Neural crest cell (in vitro differentiated cells): ENCODE results near the gene BYSL. TPM values are rescaled to one million over a fixed set of nuclear protein-coding genes. Genes with fewer than 3 reads are reported as not detected.
A peak's percentile ranks its signal among the peaks of the same experiment; 100 is the strongest.

ENCODE experiments used
- DNase-seq: peaks from one replicate; pipeline ENCODE4 v3.0.0; 2021; ENCODE audit warnings: low read depth, mixed read lengths, low spot score
- H3K27ac Mint-ChIP-seq: one replicate; pipeline ENCODE4 v1.8.0; 2021; ENCODE audit warnings: mild to moderate bottlenecking, mixed read lengths; ENCODE audit not compliant: unreplicated experiment
- H3K27me3 Mint-ChIP-seq: 2 replicates; pipeline ENCODE4 v1.8.0; 2021; ENCODE audit warnings: low read depth, mild to moderate bottlenecking, mixed read lengths
- H3K36me3 Mint-ChIP-seq: 2 replicates; pipeline ENCODE4 v1.8.0; 2021; ENCODE audit warnings: low read depth, mild to moderate bottlenecking, mixed read lengths
- H3K4me1 Mint-ChIP-seq: 2 replicates; pipeline ENCODE4 v1.8.0; 2021; ENCODE audit warnings: mixed read lengths
- H3K4me3 Mint-ChIP-seq: one replicate; pipeline ENCODE4 v1.8.0; 2021; ENCODE audit warnings: mild to moderate bottlenecking, mixed read lengths
- H3K9me3 Mint-ChIP-seq: 2 replicates; pipeline ENCODE4 v1.8.0; 2021; ENCODE audit warnings: mixed read lengths
- total RNA-seq: library from RNA; stranded (reverse); gene quantifications from 2 replicates; pipeline ENCODE4 v1.2.1, GENCODE V29; 2021
- TF ChIP-seq, protein P1 (sequence below): fragments of 200-600 bp; sonication (generic); conservative IDR thresholded peaks from 2 replicates; pipeline ENCODE4 v1.5.0; 2021; ENCODE audit warnings: antibody characterized with exemption, mild to moderate bottlenecking

The BYSL gene
- total RNA-seq, 1 donor from 2014 or later: 50.8 TPM

DNA sequence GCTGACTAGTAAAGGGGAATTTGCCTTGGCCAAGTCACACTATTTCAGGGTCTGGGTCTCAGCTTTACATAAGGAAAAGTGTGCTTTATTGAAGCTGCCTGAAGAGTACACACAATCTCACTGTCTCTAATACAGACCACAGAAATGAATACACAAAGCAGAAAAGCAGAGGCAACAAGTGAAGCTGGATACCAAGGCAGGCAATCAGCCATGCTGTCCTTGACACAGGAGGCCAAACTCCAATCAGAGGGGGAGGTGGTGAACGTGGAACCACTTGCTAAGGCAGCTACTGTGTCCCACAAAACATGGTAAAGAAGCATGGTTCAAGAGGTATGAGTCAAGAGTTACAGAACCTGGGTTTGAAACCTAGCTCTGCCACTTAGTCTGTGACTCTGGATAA is 42.1 kb downstream of the BYSL start:
- Mint-ChIP-seq H3K27me3 (no peaks in the 10 kb centered on the region), H3K27ac (no peak overlapping the region), H3K9me3 (no peaks in the 10 kb centered on the region), H3K4me3 (no peak overlapping the region), H3K4me1 (peaks cover 34% of the 10 kb centered on the region), H3K36me3 (no peaks in the 10 kb centered on the region)
- TF ChIP-seq, protein P1, sequence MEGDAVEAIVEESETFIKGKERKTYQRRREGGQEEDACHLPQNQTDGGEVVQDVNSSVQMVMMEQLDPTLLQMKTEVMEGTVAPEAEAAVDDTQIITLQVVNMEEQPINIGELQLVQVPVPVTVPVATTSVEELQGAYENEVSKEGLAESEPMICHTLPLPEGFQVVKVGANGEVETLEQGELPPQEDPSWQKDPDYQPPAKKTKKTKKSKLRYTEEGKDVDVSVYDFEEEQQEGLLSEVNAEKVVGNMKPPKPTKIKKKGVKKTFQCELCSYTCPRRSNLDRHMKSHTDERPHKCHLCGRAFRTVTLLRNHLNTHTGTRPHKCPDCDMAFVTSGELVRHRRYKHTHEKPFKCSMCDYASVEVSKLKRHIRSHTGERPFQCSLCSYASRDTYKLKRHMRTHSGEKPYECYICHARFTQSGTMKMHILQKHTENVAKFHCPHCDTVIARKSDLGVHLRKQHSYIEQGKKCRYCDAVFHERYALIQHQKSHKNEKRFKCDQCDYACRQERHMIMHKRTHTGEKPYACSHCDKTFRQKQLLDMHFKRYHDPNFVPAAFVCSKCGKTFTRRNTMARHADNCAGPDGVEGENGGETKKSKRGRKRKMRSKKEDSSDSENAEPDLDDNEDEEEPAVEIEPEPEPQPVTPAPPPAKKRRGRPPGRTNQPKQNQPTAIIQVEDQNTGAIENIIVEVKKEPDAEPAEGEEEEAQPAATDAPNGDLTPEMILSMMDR: no peak
- no peak for DNase-seq

DNA sequence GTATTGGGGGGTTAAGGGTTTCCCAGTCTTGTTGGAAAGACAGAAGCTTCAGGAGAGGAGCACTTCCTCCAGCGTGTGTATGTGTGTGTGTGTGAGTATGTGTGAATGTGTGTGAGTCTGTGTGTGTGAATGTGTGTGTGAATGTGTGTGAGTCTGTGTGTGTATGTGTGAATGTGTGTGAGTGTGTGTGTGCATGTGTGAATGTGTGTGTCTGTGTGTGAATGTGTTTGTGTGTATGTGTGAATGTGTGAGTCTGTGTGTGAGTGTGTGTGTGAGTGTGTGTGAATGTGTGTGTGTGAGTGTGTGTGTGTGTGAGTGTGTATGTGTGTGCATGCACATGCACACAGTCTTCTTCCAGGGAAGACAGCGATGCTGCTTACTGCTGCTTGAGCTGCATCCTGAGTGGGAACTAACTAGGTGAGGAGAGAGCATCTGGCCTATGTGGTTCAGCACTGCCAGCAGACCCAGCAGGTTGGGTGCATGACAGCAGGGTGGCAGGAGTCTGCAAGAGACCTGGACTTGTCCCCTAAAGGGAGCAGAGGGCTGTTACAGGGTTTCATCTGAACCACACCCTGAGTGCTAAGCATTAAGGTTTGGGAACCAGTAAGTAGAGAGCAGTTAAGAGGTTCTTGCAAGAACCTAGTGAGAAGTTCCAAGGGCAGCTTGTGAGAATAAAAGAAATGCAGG is 43.0 kb downstream of the BYSL start:
- DNase-seq: no peak
- H3K9me3 Mint-ChIP-seq: no peaks in the 10 kb centered on the region
- no peaks in the 10 kb centered on the region for H3K36me3 Mint-ChIP-seq
- no peaks in the 10 kb centered on the region for H3K27me3 Mint-ChIP-seq
- TF ChIP-seq, protein P1: no peak
- peak overlapping the region; percentile 2 for H3K27ac Mint-ChIP-seq
- H3K4me1 Mint-ChIP-seq: peaks cover 34% of the 10 kb centered on the region
- H3K4me3 Mint-ChIP-seq: no peak overlapping the region

DNA sequence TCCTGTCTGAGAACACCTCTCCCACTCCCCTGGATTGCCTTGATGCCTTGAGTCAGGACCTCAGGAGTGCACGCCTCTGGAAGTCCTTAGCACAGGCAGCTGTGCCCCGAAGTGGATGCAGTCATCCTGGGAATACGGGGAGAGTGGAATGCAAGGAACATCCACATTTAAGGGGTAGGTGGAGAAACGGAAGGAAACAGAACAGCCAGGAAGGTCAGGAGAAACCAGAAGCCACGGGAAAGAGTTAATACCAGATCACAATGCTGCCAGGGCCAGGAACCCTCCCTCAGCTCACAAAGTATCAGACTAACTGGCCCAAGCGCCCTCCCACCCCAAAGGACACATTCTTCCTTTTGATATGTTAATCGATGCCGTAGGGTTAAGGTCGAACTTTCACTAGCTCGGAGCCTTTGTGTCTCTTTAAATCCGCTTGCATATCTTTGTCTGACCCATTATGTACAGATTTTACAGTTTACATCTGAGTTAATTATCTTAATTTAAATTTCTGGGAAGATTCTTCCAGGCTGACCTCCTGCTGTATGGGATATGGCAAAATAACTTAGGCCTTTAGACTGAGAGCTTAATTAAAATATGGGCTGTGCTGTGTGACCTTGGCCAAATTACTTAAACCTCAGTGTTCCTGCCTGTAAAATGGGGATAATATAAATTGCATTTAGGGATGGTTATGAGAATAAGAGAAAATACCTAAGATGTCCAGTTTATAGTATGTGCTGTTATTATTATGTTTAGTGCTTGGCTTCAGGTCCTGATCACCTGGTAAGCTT is 44.3 kb downstream of the BYSL start:
- Mint-ChIP-seq H3K27me3 (no peaks in the 10 kb centered on the region), H3K36me3 (no peaks in the 10 kb centered on the region), H3K27ac (no peak overlapping the region), H3K4me3 (no peak overlapping the region), H3K9me3 (no peaks in the 10 kb centered on the region), H3K4me1 (peaks cover 38% of the 10 kb centered on the region)
- TF ChIP-seq, protein P1: no peak
- DNase-seq: peak; percentile 41

DNA sequence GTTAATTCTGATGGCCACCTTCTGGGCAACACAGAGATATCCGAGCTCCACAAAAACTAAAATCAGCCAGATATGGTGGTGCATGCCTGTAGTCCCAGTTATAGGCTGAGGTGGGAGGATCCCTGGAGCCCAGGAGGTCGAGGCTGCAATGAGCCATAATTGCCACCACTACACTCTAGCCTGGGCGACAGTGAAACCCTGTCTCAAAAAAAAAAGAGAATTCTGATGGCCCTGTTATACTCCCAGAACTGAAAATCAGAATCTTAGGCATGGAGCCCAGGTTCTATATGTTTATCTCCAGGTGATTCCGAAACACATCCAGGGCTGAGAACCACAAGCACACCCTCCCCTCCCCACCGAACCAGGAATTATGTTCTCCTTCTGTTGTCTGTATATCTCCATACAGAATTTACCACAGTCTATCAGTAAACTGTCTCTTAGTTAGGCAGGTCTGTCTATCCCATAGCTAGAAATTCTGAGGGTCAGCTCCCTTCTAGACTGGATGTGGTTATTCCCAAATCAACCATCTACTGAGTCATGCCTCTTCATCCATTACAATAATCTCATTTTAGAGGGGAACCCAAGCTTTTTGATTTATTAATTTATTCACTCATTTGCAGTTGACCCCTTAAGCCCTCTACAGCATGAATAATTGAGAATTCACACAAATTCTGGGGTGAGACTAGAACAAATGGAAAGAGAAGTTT is 45.1 kb downstream of the BYSL start:
- DNase-seq: no peak
- no peak overlapping the region for H3K4me3 Mint-ChIP-seq
- H3K27ac Mint-ChIP-seq: no peak overlapping the region
- TF ChIP-seq, protein P1: no peak
- no peaks in the 10 kb centered on the region for H3K27me3 Mint-ChIP-seq
- peaks cover 41% of the 10 kb centered on the region for H3K4me1 Mint-ChIP-seq
- H3K36me3 Mint-ChIP-seq: no peaks in the 10 kb centered on the region
- no peaks in the 10 kb centered on the region for H3K9me3 Mint-ChIP-seq

DNA sequence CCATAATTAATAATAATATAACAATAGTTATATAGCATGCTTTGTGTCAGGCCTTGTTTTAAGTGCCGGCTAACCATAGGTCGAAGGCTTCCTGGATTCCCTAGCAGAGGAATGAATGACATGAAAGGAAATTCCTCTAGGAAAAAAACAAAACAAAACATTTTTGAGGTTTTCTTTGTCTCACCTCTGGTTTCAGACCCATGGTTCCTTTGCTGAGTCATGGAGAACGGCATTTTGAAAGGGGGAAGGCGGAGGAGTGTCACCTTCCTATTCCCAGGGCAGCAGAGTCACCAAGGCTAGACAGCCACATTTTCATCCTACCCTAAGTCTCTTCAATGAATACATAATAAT is 45.6 kb downstream of the BYSL start:
- TF ChIP-seq, protein P1: no peak
- DNase-seq: no peak
- peaks cover 41% of the 10 kb centered on the region for H3K4me1 Mint-ChIP-seq
- no peaks in the 10 kb centered on the region for H3K9me3 Mint-ChIP-seq
- no peaks in the 10 kb centered on the region for H3K27me3 Mint-ChIP-seq
- H3K4me3 Mint-ChIP-seq: no peak overlapping the region
- no peaks in the 10 kb centered on the region for H3K36me3 Mint-ChIP-seq
- H3K27ac Mint-ChIP-seq: no peak overlapping the region
